ENCODE results near the gene RLIM. TPM values are rescaled to one million over a fixed set of nuclear protein-coding genes. Genes with fewer than 3 reads are reported as not detected.

Gene RLIM
- total RNA-seq, 1 donor from 2014 or later, result 60.8 TPM

GRCh38 chrX:74546984-74547383 is 67.4 kb downstream of the RLIM start:
- no peak for TF ChIP-seq EZH2 (IDR thresholded peaks at IDR 0.05)
- TF ChIP-seq EZH2phosphoT487 (IDR thresholded peaks at IDR 0.05), result no peak
- TF ChIP-seq, protein P1, sequence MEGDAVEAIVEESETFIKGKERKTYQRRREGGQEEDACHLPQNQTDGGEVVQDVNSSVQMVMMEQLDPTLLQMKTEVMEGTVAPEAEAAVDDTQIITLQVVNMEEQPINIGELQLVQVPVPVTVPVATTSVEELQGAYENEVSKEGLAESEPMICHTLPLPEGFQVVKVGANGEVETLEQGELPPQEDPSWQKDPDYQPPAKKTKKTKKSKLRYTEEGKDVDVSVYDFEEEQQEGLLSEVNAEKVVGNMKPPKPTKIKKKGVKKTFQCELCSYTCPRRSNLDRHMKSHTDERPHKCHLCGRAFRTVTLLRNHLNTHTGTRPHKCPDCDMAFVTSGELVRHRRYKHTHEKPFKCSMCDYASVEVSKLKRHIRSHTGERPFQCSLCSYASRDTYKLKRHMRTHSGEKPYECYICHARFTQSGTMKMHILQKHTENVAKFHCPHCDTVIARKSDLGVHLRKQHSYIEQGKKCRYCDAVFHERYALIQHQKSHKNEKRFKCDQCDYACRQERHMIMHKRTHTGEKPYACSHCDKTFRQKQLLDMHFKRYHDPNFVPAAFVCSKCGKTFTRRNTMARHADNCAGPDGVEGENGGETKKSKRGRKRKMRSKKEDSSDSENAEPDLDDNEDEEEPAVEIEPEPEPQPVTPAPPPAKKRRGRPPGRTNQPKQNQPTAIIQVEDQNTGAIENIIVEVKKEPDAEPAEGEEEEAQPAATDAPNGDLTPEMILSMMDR (IDR thresholded peaks at IDR 0.05), result no peak
- Mint-ChIP-seq H3K4me1 (peaks cover 3% of the 10 kb centered on the region), H3K4me3 (no peak overlapping the region)

DNA sequence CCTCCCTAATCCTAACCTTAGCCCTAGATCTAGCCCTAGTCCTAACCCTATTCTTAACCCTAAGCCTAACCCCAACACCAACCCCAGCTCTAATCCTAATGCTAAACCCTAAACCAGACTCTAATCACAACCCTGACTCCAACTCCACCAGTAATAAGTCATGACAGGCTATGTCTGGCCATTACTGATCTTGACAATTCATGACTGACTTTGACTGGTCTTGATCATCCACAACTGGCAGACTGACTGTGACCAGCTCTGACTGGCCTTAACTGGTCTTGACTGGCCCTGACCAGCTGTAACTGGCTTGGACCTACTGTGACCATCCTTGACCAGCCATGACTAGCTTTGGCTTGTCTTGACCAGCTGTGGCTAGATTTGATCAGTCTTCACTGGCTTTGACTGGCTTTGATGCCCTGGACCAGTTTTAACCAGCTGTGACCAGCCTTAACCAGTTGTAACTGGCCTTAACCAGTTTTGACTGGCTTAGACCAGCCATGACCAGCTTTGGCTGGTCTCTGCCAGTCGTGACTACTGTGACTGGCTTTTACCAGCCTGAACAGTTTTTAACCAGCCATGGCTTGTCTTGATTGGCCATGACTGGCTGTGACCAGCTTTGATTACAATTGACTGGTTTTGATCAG is 68.4 kb downstream of the RLIM start:
- no peaks in the 10 kb centered on the region for H4K20me1 ChIP-seq (ENCODE audit: low read depth)
- Mint-ChIP-seq H3K4me3 (no peak overlapping the region), H3K36me3 (no peaks in the 10 kb centered on the region), H3K27ac (no peak overlapping the region), H3K9me3 (peaks cover 11% of the 10 kb centered on the region), H3K27me3 (ENCODE audit: insufficient read depth, low read depth) (no peaks in the 10 kb centered on the region), H3K4me1 (peaks cover 3% of the 10 kb centered on the region)
- no peak for DNase-seq (ENCODE audit: low spot score)
- H3F3A ChIP-seq (ENCODE audit: low read depth), result no peaks in the 10 kb centered on the region
- H3K27me3 ChIP-seq, result no peaks in the 10 kb centered on the region
- H3K4me1 ChIP-seq, result no peaks in the 10 kb centered on the region
- no peaks in the 10 kb centered on the region for H3K79me2 ChIP-seq (ENCODE audit: low read depth)
- H2AFZ ChIP-seq (replicated peaks), result no peak overlapping the region
- H3K4me3 ChIP-seq, result no peak overlapping the region
- H3K36me3 ChIP-seq, result no peaks in the 10 kb centered on the region
- no peak overlapping the region for H3K27ac ChIP-seq
- H3K4me2 ChIP-seq, result no peak overlapping the region
- TF ChIP-seq EZH2 (IDR thresholded peaks at IDR 0.05) (no peak), EZH2phosphoT487 (IDR thresholded peaks at IDR 0.05) (no peak)
- TF ChIP-seq, protein P1 (IDR thresholded peaks at IDR 0.05), result no peak
- H3K9me3 ChIP-seq (ENCODE audit: low read depth), result no peaks in the 10 kb centered on the region
- no peak overlapping the region for H3K9ac ChIP-seq

More at GRCh38 chrX:74546984-74547383, 67.4 kb downstream of the RLIM start:
- Histone ChIP-seq H2AFZ (replicated peaks) (no peak overlapping the region), H3K9me3 (ENCODE audit: low read depth) (no peaks in the 10 kb centered on the region), H3K36me3 (no peaks in the 10 kb centered on the region), H3K4me3 (no peak overlapping the region), H4K20me1 (ENCODE audit: low read depth) (no peaks in the 10 kb centered on the region), H3K79me2 (ENCODE audit: low read depth) (no peaks in the 10 kb centered on the region), H3K4me1 (no peaks in the 10 kb centered on the region), H3F3A (ENCODE audit: low read depth) (no peaks in the 10 kb centered on the region), H3K9ac (no peak overlapping the region), H3K4me2 (no peak overlapping the region), H3K27ac (no peak overlapping the region), H3K27me3 (no peaks in the 10 kb centered on the region)
- Mint-ChIP-seq H3K9me3 (peaks cover 11% of the 10 kb centered on the region), H3K36me3 (no peaks in the 10 kb centered on the region), H3K27ac (no peak overlapping the region), H3K27me3 (ENCODE audit: insufficient read depth, low read depth) (no peaks in the 10 kb centered on the region)
- DNase-seq (ENCODE audit: low spot score), result no peak

- no peak overlapping the region for H3K4me2 ChIP-seq
- no peak overlapping the region for H3K27ac ChIP-seq
- no peak overlapping the region for H3K9ac ChIP-seq
- TF ChIP-seq, protein P1 (IDR thresholded peaks at IDR 0.05), result no peak
- TF ChIP-seq EZH2 (IDR thresholded peaks at IDR 0.05) (no peak), EZH2phosphoT487 (IDR thresholded peaks at IDR 0.05) (no peak)
- no peak for DNase-seq (ENCODE audit: low spot score)
- H3K36me3 ChIP-seq, result no peaks in the 10 kb centered on the region
- H3K4me1 Mint-ChIP-seq, result peaks cover 18% of the 10 kb centered on the region
- H3K9me3 Mint-ChIP-seq, result peaks cover 6% of the 10 kb centered on the region
- H3K27ac Mint-ChIP-seq, result no peak overlapping the region
- no peaks in the 10 kb centered on the region for H3K9me3 ChIP-seq (ENCODE audit: low read depth)
- H3K27me3 ChIP-seq, result peaks cover 7% of the 10 kb centered on the region
- no peak overlapping the region for H2AFZ ChIP-seq (replicated peaks)
- no peaks in the 10 kb centered on the region for H4K20me1 ChIP-seq (ENCODE audit: low read depth)
- peaks cover 8% of the 10 kb centered on the region for H3F3A ChIP-seq (ENCODE audit: low read depth)
- no peak overlapping the region for H3K4me3 Mint-ChIP-seq
- no peak overlapping the region for H3K4me3 ChIP-seq
- H3K4me1 ChIP-seq, result no peaks in the 10 kb centered on the region
- peaks cover 3% of the 10 kb centered on the region for H3K27me3 Mint-ChIP-seq (ENCODE audit: insufficient read depth, low read depth)
- H3K36me3 Mint-ChIP-seq, result no peaks in the 10 kb centered on the region
- H3K79me2 ChIP-seq (ENCODE audit: low read depth), result no peaks in the 10 kb centered on the region
Measured at GRCh38 chrX:74540635-74541249, 73.7 kb downstream of the RLIM start.
